Ammon's horn (tissue), 1 donor: ENCODE measurements around the gene TMBIM6.
"Not testable (repeated sequence)": the region's sequence is repeated elsewhere in the genome, so short reads cannot be mapped to it uniquely, and the experiment has no call there.

ENCODE experiments used
- DNase-seq: peaks from one replicate; pipeline ENCODE4 v3.0.0-alpha.2; 2016; ENCODE audit warnings: low spot score

Gene TMBIM6

DNA sequence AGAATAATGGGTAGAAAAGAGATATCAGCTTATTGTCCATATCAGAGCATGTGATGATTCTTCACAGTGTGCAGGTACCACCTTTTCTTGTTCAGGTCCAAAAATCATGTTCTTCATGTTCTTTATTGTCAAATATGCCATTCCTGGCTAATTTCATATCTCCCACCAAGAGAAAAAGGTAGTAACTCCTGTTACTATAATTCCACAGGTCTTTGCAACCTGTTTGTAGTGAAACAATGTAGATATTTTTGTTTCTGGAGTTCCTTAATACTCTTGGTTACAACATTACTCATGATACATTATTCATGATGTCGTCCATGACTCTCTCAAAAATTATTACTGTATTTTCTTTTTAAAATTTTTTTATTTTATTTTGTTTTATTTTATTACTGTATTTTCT is 11.3 kb upstream of the TMBIM6 start:
- DNase-seq = no peak

GRCh38 chr12:49730568-49731101 is 10.7 kb upstream of the TMBIM6 start:
- DNase-seq = no peak

GRCh38 chr12:49733219-49734017 is 7.9 kb upstream of the TMBIM6 start:
- DNase-seq = no peak

DNA sequence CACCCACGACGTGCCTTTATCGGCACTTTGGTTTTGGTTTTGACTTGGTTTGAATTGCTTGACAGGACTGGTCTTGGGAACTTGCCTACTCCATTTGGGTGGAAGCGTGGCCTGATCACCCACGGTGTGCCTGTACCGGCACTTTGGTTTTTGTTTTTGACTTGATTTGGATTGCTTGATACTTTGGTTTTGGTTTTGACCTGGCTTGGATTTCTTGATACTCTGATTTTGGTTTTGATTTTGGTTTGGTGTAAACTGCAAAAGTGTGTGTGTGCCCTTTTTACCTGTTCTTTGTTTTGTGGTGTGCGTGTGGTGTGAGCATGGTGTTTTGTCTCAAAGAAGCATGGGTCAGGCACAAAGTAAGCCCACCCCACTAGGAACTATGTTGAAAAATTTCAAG is 6.5 kb upstream of the TMBIM6 start:
- not testable (repeated sequence) for DNase-seq

DNA sequence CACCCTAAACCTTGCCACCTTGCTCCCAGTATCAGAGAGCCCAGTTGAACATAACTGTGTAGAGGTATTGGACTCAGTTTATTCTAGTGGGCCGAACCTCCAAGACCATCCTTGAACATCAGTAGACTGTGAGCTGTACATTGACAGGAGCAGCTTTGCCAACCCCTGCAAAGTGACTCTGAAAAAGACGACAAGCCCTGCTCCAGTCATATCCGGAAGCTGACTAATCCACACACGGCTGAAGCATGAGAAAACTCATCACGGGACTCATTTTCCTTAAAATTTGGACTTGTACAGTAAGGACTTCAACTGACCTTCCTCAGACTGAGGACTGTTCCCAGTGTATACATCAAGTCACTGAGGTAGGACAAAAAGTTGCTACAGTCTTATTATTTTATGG is 2.6 kb upstream of the TMBIM6 start:
- DNase-seq = not testable (repeated sequence)

DNA sequence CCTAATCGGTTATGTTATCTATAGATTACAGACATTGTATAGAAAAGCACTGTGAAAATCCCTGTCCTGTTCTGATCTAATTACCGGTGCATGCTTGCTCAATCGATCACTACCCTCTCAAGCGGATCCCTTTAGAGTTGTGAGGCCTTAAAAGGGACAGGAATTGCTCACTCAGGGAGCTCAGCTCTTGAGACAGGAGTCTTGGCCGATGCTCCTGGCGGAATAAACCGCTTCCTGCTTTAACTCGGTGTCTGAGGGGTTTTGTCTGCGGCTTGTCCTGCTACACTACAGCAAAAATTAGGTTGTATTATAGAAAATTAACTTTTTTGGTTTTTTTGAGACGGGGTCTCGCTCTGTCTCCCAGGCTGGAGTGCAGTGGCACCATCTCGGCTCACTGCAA is 1.1 kb upstream of the TMBIM6 start:
- not testable (repeated sequence) for DNase-seq

DNA sequence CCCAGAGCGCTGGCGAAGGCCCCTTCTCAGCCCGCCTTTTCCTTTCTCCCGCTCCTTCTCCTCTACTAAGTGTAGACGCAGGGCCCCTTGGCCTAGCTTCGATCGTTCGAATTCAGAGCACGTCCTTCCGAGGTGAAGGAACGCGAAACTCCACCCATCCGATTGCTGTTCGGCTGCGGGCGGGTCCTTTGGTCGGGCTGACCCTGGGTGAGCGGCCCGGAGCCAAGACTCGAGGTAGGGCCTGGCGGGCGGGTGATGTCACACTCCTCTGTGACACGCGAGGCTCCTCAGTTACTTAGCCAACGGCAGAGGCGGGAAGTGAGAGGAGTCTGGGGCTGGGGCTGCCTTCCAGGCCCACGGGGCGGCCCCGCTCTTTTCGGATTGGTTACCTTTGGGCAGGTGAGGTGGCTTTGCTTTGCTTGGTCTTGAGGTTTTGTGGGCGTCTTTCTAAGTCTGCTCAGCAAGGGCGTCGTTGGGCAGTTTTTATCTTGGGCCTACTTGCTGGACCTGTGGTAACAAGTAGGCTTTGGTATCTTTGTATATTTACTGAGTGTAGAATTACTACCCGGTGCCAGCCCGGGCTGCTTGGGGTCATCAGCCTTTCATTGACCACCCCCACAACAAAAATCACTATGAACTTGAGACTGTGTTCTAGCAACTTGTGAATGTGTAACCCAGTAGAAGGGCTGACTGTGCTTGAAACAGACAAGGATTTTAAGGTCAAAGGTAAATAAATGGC is 694 bp downstream of the TMBIM6 start:
- peak; percentile 59 for DNase-seq

GRCh38 chr12:49744363-49744885 is 3.1 kb downstream of the TMBIM6 start:
- no peak for DNase-seq

DNA sequence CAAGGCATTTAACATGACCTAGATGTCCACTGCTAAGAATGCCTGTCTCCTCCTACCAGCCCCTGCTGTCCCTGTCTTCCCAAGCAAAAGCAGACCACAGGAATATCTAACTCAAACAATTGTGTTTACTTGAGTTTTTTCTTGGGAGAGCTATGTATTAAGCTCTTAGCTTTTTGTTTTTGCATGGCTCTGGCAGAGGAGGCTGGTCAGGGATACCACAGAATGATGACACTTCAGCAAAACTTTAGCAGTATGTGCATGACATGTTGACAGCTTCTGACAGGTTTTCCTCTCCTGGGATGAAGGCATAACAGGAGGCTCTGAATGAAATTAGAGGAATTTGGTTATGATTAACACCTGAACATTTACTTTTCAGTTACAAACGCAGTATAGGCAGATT is 6.9 kb downstream of the TMBIM6 start:
- DNase-seq = no peak

GRCh38 chr12:49748800-49749199 is 7.4 kb downstream of the TMBIM6 start:
- no peak for DNase-seq

GRCh38 chr12:49750027-49750995 is 9.0 kb downstream of the TMBIM6 start:
- no peak for DNase-seq

DNA sequence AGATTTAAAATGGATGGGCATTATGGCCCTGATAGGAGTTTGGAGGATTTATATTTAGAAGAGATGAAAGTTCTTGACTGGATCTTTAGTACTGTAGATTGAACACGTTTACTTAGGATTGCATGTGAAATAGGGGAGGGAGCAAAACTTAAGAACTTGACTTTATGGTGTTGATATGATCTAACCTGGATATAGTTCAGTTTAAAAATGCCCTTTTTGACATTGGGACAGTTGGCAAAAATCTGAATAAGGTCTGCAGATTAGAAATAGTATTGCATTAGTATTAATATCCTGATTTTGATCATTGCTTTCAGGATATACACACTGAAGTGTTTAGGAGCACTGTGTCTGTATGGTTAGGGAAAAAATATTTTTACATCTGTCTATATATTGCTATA is 9.6 kb downstream of the TMBIM6 start:
- DNase-seq = no peak

DNA sequence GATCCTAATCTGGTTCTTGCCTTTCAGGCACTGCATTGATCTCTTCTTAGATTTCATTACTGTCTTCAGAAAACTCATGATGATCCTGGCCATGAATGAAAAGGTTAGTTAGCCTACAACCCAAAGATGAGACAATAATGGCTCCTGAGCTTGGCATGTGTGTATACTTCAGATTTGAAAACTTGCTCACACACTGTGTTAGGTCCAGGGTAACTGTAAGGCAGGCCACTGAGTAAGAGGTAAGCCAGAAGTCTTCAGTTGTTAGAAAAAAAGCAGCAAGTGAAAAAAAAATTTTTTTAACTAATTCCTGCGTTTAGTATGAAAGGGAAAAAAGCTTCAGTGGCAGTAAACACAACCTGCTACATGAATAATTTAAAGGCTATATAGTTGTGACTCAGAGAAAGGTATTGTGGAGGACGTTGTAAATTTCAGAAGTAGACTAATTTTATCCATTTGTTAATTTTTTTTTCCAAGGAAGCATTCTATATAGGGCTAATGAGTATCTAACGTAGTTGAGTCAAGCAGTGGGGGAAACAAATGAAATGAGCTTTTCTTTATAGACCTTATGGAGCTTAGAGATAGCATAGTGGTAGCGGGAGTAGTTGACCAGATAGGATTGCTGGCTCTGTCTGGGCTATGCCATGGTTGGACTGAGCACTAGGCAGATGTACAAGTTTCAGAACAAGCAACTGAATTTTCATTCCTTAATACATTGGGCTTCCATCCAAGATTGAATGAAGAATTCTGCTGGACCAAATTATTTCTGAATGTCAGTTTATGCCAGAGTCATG is 20.5 kb downstream of the TMBIM6 start:
- DNase-seq = no peak

DNA sequence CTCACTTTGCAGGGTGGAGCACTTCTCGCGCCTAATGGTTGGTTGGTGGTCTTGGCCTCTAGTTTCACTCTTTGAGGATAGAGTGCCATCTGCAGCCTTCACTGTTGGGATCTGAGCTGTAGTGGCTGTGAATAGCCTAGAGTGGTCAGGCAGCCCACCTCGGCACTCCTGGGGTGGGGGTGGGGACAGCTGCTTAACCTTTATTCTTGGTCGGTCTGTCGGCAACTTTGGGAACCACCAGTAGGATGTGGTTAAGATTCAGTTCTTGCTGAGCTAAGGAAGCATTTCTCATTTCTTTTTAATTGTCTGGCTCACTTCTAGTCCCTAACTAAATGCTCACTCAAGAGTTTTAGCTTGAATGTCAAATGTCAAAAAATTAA is 21.1 kb downstream of the TMBIM6 start:
- DNase-seq = no peak

DNA sequence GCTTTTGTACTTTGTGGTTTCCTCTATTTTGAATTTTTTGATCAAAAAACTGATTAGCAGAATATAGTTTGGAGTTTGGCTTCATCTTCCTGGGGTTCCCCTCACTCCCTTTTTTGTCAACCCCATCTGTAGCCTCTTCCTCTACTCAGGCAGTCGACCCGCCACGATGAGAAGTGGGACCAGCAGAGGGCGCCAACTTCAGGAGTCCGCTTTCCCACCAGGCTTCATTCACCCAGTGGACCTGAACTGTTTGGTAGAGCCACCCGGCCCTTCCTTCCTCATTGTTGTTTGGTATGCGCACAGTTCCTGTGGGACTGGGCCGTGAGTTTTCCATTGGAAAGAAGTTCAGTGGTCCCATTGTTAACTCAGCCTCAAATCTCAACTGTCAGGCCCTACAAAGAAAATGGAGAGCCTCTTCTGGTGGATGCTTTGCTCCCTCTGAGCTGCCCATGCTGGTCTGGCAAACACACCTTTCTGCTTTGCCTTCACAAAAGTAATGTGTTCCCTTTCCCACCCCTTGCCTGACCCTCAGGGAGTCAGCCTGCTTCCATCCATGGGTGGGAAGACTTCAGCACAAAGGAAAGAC is 21.7 kb downstream of the TMBIM6 start:
- DNase-seq = peak; percentile 69

- no peak for DNase-seq
These were observed 22.8 kb downstream of the TMBIM6 start for GRCh38 chr12:49764126-49764525.

GRCh38 chr12:49766115-49766455 is 24.7 kb downstream of the TMBIM6 start:
- no peak for DNase-seq

GRCh38 chr12:49767333-49767732 is 26.0 kb downstream of the TMBIM6 start:
- DNase-seq = no peak

- DNase-seq = not testable (repeated sequence)
These were observed 31.7 kb downstream of the TMBIM6 start for GRCh38 chr12:49773102-49773501.

GRCh38 chr12:49776413-49776812 is 35.1 kb downstream of the TMBIM6 start:
- peak; percentile 89 for DNase-seq

- no peak for DNase-seq
These were observed 35.5 kb downstream of the TMBIM6 start for GRCh38 chr12:49776858-49777257.
